Parathyroid adenoma (tissue), 2 donors: Measurements from ENCODE around the gene GABRP.

Experiments used
- H2AFZ ChIP-seq: fragments of 300-600 bp; sonication (generic); one replicate; pipeline ENCODE4 v1.7.0; 2017; ENCODE audit warnings: antibody characterized with exemption, mild to moderate bottlenecking
- H3K27ac ChIP-seq: fragments of 300-600 bp; sonication (generic); one replicate; pipeline ENCODE4 v1.7.0; 2017
- H3K27me3 ChIP-seq: fragments of 300-600 bp; sonication (generic); one replicate; pipeline ENCODE4 v1.7.0; 2017; ENCODE audit warnings: low read length; ENCODE audit not compliant: control insufficient read depth, insufficient read depth
- H3K36me3 ChIP-seq: fragments of 300-600 bp; sonication (generic); one replicate; pipeline ENCODE4 v1.7.0; 2017; ENCODE audit warnings: low read length; ENCODE audit not compliant: control insufficient read depth, insufficient read depth
- H3K4me1 ChIP-seq: fragments of 300-600 bp; sonication (generic); one replicate; pipeline ENCODE4 v1.7.0; 2017; ENCODE audit warnings: control low read depth
- H3K4me2 ChIP-seq: fragments of 300-600 bp; sonication (generic); one replicate; pipeline ENCODE4 v1.7.0; 2017; ENCODE audit warnings: low read length
- H3K4me3 ChIP-seq: fragments of 300-600 bp; sonication (generic); one replicate; pipeline ENCODE4 v1.7.0; 2017; ENCODE audit warnings: low read depth, low read length
- H3K79me2 ChIP-seq: fragments of 300-600 bp; sonication (generic); one replicate; pipeline ENCODE4 v1.7.0; 2017; ENCODE audit warnings: control low read depth
- H3K9ac ChIP-seq: fragments of 300-600 bp; sonication (generic); one replicate; pipeline ENCODE4 v1.7.0; 2017; ENCODE audit warnings: mild to moderate bottlenecking
- H3K9me3 ChIP-seq: fragments of 300-600 bp; sonication (generic); one replicate; pipeline ENCODE4 v1.7.0; 2017; ENCODE audit warnings: low read length; ENCODE audit not compliant: control insufficient read depth
- CTCF ChIP-seq: fragments of 300-600 bp; sonication (generic); IDR thresholded peaks from one replicate; pipeline ENCODE4 v1.7.0; 2017; ENCODE audit warnings: antibody characterized with exemption, mild to moderate bottlenecking
- donor health status: primary hyperparathyroidism.

The GABRP gene

GRCh38 chr5:170817195-170817594 lies 33.7 kb downstream of the GABRP start:
- Histone ChIP-seq H3K9me3 (no peaks in the 10 kb centered on the region), H3K27ac (no peak overlapping the region), H2AFZ (no peak overlapping the region), H3K4me3 (no peak overlapping the region), H3K4me2 (no peak overlapping the region), H3K79me2 (no peaks in the 10 kb centered on the region), H3K36me3 (no peaks in the 10 kb centered on the region), H3K9ac (no peak overlapping the region), H3K4me1 (no peaks in the 10 kb centered on the region), H3K27me3 (no peaks in the 10 kb centered on the region)
- TF ChIP-seq CTCF = no peak

GRCh38 chr5:170818232-170818631 lies 34.7 kb downstream of the GABRP start:
- TF ChIP-seq CTCF = no peak
- Histone ChIP-seq H3K9ac (no peak overlapping the region), H3K27me3 (no peaks in the 10 kb centered on the region), H3K4me3 (no peak overlapping the region), H3K4me1 (no peaks in the 10 kb centered on the region), H3K79me2 (no peaks in the 10 kb centered on the region), H3K27ac (no peak overlapping the region), H2AFZ (no peak overlapping the region), H3K9me3 (no peaks in the 10 kb centered on the region), H3K36me3 (no peaks in the 10 kb centered on the region), H3K4me2 (no peak overlapping the region)

- Histone ChIP-seq H3K9ac (no peak overlapping the region), H2AFZ (no peak overlapping the region), H3K36me3 (no peaks in the 10 kb centered on the region), H3K9me3 (no peaks in the 10 kb centered on the region), H3K27me3 (no peaks in the 10 kb centered on the region), H3K4me2 (no peak overlapping the region), H3K4me1 (no peaks in the 10 kb centered on the region), H3K79me2 (no peaks in the 10 kb centered on the region), H3K27ac (no peak overlapping the region), H3K4me3 (no peak overlapping the region)
- no peak for TF ChIP-seq CTCF
Observed at GRCh38 chr5:170819824-170820223, 36.3 kb downstream of the GABRP start.

- no peaks in the 10 kb centered on the region for H3K36me3 ChIP-seq
- no peak overlapping the region for H2AFZ ChIP-seq
- no peak overlapping the region for H3K4me2 ChIP-seq
- H3K27me3 ChIP-seq = no peaks in the 10 kb centered on the region
- no peaks in the 10 kb centered on the region for H3K4me1 ChIP-seq
- H3K79me2 ChIP-seq = no peaks in the 10 kb centered on the region
- no peak overlapping the region for H3K9ac ChIP-seq
- no peak for TF ChIP-seq CTCF
- H3K27ac ChIP-seq = no peak overlapping the region
- H3K9me3 ChIP-seq = no peaks in the 10 kb centered on the region
- H3K4me3 ChIP-seq = no peak overlapping the region
Observed at GRCh38 chr5:170821257-170821800, 37.8 kb downstream of the GABRP start.

- Histone ChIP-seq H3K36me3 (no peaks in the 10 kb centered on the region), H3K9ac (no peak overlapping the region), H3K4me2 (no peak overlapping the region), H3K4me3 (no peak overlapping the region), H3K79me2 (no peaks in the 10 kb centered on the region), H3K4me1 (no peaks in the 10 kb centered on the region), H3K27ac (no peak overlapping the region), H3K9me3 (no peaks in the 10 kb centered on the region), H2AFZ (no peak overlapping the region), H3K27me3 (no peaks in the 10 kb centered on the region)
- TF ChIP-seq CTCF = no peak
Observed at GRCh38 chr5:170826117-170826516, 42.6 kb downstream of the GABRP start.
